SK-N-SH treated with all-trans-retinoic acid at 6 μM for 48 hours (cell line): ENCODE data around the gene OSBPL3.

Source experiments
- ATAC-seq: fragments of 200-7000 bp; cut with Tn5 transposase; 3 replicates; pipeline ENCODE4 v1.9.1; 2020; ENCODE audit warnings: mild to moderate bottlenecking, moderate library complexity
- ARNTL ChIP-seq: fragments of 450-650 bp; formaldehyde crosslinking; IDR thresholded peaks from 2 replicates; pipeline ENCODE4 v1.5.0; 2020; ENCODE audit warnings: low read depth, mild to moderate bottlenecking, moderate library complexity, borderline replicate concordance
- BACH2 ChIP-seq: fragments of 250-450 bp; sonication (Bioruptor Pico); IDR thresholded peaks from 2 replicates; pipeline ENCODE4 v1.9.0; 2021; ENCODE audit warnings: mild to moderate bottlenecking, borderline replicate concordance
- CSDC2 ChIP-seq: fragments of 250-450 bp; sonication (Bioruptor Pico); IDR thresholded peaks from 2 replicates; pipeline ENCODE4 v1.5.0; 2020; ENCODE audit warnings: mild to moderate bottlenecking, moderate library complexity
- ESRRG ChIP-seq: fragments of 250-450 bp; sonication (Bioruptor Pico); IDR thresholded peaks from 2 replicates; pipeline ENCODE4 v1.6.1; 2021; ENCODE audit warnings: mild to moderate bottlenecking
- GLIS3 ChIP-seq: fragments of 250-450 bp; sonication (Bioruptor Pico); IDR thresholded peaks from 2 replicates; pipeline ENCODE4 v1.5.0; 2020; ENCODE audit warnings: mild to moderate bottlenecking, moderate library complexity
- ISL1 ChIP-seq: fragments of 250-450 bp; sonication (Bioruptor Pico); IDR thresholded peaks from 2 replicates; pipeline ENCODE4 v2.1.2; 2022; ENCODE audit warnings: mild to moderate bottlenecking, moderate library complexity
- OSR1 ChIP-seq: fragments of 250-450 bp; sonication (Bioruptor Pico); IDR thresholded peaks from 2 replicates; pipeline ENCODE4 v1.8.0; 2022; ENCODE audit warnings: moderate library complexity, mild to moderate bottlenecking, inconsistent platforms
- PPARA ChIP-seq: fragments of 250-450 bp; sonication (Bioruptor Pico); IDR thresholded peaks from 2 replicates; pipeline ENCODE4 v1.5.0; 2020; ENCODE audit warnings: mild to moderate bottlenecking, borderline replicate concordance
- RARB ChIP-seq: fragments of 250-450 bp; sonication (Bioruptor Pico); IDR thresholded peaks from 2 replicates; pipeline ENCODE4 v1.8.0; 2021; ENCODE audit warnings: mild to moderate bottlenecking, moderate library complexity
- SNAI2 ChIP-seq: fragments of 250-450 bp; sonication (Bioruptor Pico); IDR thresholded peaks from 2 replicates; pipeline ENCODE4 v1.5.0; 2020; ENCODE audit warnings: mild to moderate bottlenecking, moderate library complexity
- TCF4 ChIP-seq: fragments of 250-450 bp; sonication (Bioruptor Pico); IDR thresholded peaks from 2 replicates; pipeline ENCODE4 v1.8.0; 2021; ENCODE audit warnings: mild to moderate bottlenecking, moderate library complexity, borderline replicate concordance
- TOX ChIP-seq: fragments of 250-450 bp; sonication (Bioruptor Pico); IDR thresholded peaks from 2 replicates; pipeline ENCODE4 v1.8.0; 2021; ENCODE audit warnings: mild to moderate bottlenecking, moderate library complexity, borderline replicate concordance
- ZC3H10 ChIP-seq: fragments of 250-450 bp; sonication (Bioruptor Pico); IDR thresholded peaks from 2 replicates; pipeline ENCODE4 v1.5.1; 2021; ENCODE audit warnings: mild to moderate bottlenecking, moderate library complexity
- ZFP3 ChIP-seq: fragments of 250-450 bp; sonication (Bioruptor Pico); IDR thresholded peaks from 2 replicates; pipeline ENCODE4 v1.5.0; 2020; ENCODE audit warnings: mild to moderate bottlenecking, moderate library complexity
- ZFP30 ChIP-seq: fragments of 450-650 bp; formaldehyde crosslinking; IDR thresholded peaks from 2 replicates; pipeline ENCODE4 v1.5.0; 2022; ENCODE audit warnings: mild to moderate bottlenecking, moderate library complexity
- ZNF565 ChIP-seq: fragments of 450-650 bp; formaldehyde crosslinking; conservative IDR thresholded peaks from 2 replicates; pipeline ENCODE4 v1.5.0; 2020; ENCODE audit warnings: low read depth, mild to moderate bottlenecking, moderate library complexity
- ZNF70 ChIP-seq: fragments of 450-650 bp; formaldehyde crosslinking; IDR thresholded peaks from 2 replicates; pipeline ENCODE4 v1.5.0; 2020; ENCODE audit warnings: mild to moderate bottlenecking, moderate library complexity
- ZNF8 ChIP-seq: fragments of 450-650 bp; formaldehyde crosslinking; IDR thresholded peaks from 2 replicates; pipeline ENCODE4 v1.5.0; 2020; ENCODE audit warnings: mild to moderate bottlenecking, moderate library complexity
- TF ChIP-seq, protein P1 (sequence below): fragments of 250-450 bp; sonication (Bioruptor Pico); IDR thresholded peaks from 2 replicates; pipeline ENCODE4 v1.5.0; 2020; ENCODE audit warnings: mild to moderate bottlenecking, moderate library complexity
- TF ChIP-seq, protein P2 (sequence below): fragments of 250-450 bp; sonication (Bioruptor Pico); IDR thresholded peaks from 2 replicates; pipeline ENCODE4 v1.8.0; 2021; ENCODE audit warnings: low read depth, mild to moderate bottlenecking, moderate library complexity, borderline replicate concordance
- TF ChIP-seq, protein P3 (sequence below): fragments of 250-450 bp; sonication (Bioruptor Pico); IDR thresholded peaks from 2 replicates; pipeline ENCODE4 v1.5.1; 2020; ENCODE audit warnings: low read depth, mild to moderate bottlenecking, moderate library complexity
- TF ChIP-seq, protein P4 (sequence below): fragments of 250-450 bp; sonication (Bioruptor Pico); IDR thresholded peaks from 2 replicates; pipeline ENCODE4 v1.5.1; 2021; ENCODE audit warnings: mild to moderate bottlenecking, moderate library complexity

OSBPL3 gene

DNA sequence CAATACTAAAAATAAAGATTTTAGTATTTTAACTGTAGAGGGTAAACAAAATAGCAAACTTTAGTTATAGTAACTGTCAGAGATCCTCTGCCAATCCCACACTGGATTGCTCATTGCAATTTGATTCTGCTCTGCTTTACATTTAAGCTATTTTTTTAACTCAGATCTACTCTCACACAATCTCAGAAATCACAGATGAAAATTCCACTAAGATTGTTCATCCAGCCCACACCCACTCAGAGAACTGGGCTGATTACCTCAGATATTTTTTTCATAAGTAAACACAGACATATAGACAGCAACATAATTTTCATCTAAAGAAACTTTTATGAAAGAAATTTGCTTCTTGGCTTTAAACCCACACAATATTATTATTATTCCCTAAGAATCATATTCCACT, 7.0 kb downstream of the OSBPL3 start:
- peak; percentile 25 for ATAC-seq
- TF ChIP-seq ARNTL (CRISPR knock-in tag) (no peak), BACH2 (no peak), SNAI2 (CRISPR knock-in tag) (no peak), GLIS3 (no peak), CSDC2 (CRISPR knock-in tag) (no peak), OSR1 (CRISPR knock-in tag) (no peak), ISL1 (no peak), RARB (CRISPR knock-in tag) (no peak), ZNF8 (no peak), ZFP30 (no peak), TCF4 (no peak), TOX (no peak), ZFP3 (CRISPR knock-in tag) (no peak), ESRRG (CRISPR knock-in tag) (no peak)
- TF ChIP-seq, protein P1, sequence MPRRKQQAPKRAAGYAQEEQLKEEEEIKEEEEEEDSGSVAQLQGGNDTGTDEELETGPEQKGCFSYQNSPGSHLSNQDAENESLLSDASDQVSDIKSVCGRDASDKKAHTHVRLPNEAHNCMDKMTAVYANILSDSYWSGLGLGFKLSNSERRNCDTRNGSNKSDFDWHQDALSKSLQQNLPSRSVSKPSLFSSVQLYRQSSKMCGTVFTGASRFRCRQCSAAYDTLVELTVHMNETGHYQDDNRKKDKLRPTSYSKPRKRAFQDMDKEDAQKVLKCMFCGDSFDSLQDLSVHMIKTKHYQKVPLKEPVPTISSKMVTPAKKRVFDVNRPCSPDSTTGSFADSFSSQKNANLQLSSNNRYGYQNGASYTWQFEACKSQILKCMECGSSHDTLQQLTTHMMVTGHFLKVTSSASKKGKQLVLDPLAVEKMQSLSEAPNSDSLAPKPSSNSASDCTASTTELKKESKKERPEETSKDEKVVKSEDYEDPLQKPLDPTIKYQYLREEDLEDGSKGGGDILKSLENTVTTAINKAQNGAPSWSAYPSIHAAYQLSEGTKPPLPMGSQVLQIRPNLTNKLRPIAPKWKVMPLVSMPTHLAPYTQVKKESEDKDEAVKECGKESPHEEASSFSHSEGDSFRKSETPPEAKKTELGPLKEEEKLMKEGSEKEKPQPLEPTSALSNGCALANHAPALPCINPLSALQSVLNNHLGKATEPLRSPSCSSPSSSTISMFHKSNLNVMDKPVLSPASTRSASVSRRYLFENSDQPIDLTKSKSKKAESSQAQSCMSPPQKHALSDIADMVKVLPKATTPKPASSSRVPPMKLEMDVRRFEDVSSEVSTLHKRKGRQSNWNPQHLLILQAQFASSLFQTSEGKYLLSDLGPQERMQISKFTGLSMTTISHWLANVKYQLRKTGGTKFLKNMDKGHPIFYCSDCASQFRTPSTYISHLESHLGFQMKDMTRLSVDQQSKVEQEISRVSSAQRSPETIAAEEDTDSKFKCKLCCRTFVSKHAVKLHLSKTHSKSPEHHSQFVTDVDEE (CRISPR knock-in tag): no peak
- TF ChIP-seq, protein P2, sequence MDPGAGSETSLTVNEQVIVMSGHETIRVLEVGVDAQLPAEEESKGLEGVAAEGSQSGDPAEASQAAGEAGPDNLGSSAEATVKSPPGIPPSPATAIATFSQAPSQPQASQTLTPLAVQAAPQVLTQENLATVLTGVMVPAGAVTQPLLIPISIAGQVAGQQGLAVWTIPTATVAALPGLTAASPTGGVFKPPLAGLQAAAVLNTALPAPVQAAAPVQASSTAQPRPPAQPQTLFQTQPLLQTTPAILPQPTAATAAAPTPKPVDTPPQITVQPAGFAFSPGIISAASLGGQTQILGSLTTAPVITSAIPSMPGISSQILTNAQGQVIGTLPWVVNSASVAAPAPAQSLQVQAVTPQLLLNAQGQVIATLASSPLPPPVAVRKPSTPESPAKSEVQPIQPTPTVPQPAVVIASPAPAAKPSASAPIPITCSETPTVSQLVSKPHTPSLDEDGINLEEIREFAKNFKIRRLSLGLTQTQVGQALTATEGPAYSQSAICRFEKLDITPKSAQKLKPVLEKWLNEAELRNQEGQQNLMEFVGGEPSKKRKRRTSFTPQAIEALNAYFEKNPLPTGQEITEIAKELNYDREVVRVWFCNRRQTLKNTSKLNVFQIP (CRISPR knock-in tag): no peak
- TF ChIP-seq, protein P3, sequence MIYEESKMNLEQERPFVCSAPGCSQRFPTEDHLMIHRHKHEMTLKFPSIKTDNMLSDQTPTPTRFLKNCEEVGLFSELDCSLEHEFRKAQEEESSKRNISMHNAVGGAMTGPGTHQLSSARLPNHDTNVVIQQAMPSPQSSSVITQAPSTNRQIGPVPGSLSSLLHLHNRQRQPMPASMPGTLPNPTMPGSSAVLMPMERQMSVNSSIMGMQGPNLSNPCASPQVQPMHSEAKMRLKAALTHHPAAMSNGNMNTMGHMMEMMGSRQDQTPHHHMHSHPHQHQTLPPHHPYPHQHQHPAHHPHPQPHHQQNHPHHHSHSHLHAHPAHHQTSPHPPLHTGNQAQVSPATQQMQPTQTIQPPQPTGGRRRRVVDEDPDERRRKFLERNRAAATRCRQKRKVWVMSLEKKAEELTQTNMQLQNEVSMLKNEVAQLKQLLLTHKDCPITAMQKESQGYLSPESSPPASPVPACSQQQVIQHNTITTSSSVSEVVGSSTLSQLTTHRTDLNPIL: no peak

DNA sequence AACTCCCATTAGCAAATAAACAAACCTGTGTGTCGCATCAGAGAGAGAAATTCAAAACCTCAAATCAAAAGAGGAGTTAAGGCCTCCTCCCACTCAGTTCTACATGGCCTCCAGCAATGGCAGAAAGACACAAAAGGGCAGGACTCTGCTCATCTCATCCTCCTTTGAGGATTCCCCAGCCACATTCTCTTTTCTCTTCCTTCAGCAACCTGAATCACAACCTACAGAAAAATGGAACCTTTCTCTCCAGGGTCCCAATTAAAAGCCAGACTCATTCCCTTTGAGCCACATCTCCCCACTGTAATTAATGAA, 7.9 kb downstream of the OSBPL3 start:
- no peak for TF ChIP-seq ARNTL (CRISPR knock-in tag)
- TF ChIP-seq ZC3H10 (CRISPR knock-in tag): no peak
- no peak for TF ChIP-seq TCF4
- no peak for TF ChIP-seq BACH2
- no peak for TF ChIP-seq OSR1 (CRISPR knock-in tag)
- TF ChIP-seq TOX: no peak
- TF ChIP-seq, protein P3: no peak
- TF ChIP-seq, protein P1 (CRISPR knock-in tag): no peak
- TF ChIP-seq, protein P2 (CRISPR knock-in tag): no peak
- no peak for TF ChIP-seq ZFP3 (CRISPR knock-in tag)
- no peak for TF ChIP-seq PPARA
- TF ChIP-seq ZNF70 (CRISPR knock-in tag): no peak
- TF ChIP-seq ISL1: no peak
- TF ChIP-seq GLIS3: no peak
- TF ChIP-seq ZNF565 (CRISPR knock-in tag): no peak
- TF ChIP-seq, protein P4, sequence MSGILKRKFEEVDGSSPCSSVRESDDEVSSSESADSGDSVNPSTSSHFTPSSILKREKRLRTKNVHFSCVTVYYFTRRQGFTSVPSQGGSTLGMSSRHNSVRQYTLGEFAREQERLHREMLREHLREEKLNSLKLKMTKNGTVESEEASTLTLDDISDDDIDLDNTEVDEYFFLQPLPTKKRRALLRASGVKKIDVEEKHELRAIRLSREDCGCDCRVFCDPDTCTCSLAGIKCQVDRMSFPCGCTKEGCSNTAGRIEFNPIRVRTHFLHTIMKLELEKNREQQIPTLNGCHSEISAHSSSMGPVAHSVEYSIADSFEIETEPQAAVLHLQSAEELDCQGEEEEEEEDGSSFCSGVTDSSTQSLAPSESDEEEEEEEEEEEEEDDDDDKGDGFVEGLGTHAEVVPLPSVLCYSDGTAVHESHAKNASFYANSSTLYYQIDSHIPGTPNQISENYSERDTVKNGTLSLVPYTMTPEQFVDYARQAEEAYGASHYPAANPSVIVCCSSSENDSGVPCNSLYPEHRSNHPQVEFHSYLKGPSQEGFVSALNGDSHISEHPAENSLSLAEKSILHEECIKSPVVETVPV (CRISPR knock-in tag): no peak
- TF ChIP-seq CSDC2 (CRISPR knock-in tag): no peak
- no peak for TF ChIP-seq RARB (CRISPR knock-in tag)
- TF ChIP-seq ESRRG (CRISPR knock-in tag): no peak
- TF ChIP-seq ZNF8: no peak
- ATAC-seq: no peak
